A673 (cell line): Measurements from ENCODE around the gene APOBEC3B. TPM values are rescaled to one million over a fixed set of nuclear protein-coding genes. Genes with fewer than 3 reads are reported as not detected.
"Not testable (repeated sequence)": the region's sequence is repeated elsewhere in the genome, so short reads cannot be mapped to it uniquely, and the experiment has no call there.

ENCODE experiments used
- BruUV-seq: library from RNA; stranded (reverse); fragments of 400-500 nt; replicated peaks from 2 replicates; lab custom pipeline; 2021; lab: Mats Ljungman, UMichigan
- CTCF ChIA-PET: fragments of 300-600 bp; sonication (Branson Sonifier 250); formaldehyde crosslinking; loops from one replicate; lab custom pipeline; 2022; ENCODE audit warnings: antibody characterized with exemption; lab: Charles Lee
- POLR2A ChIA-PET: fragments of 300-600 bp; sonication (Branson Sonifier 250); formaldehyde crosslinking; loops from one replicate; lab custom pipeline; 2022; ENCODE audit warnings: antibody characterized with exemption; ENCODE audit not compliant: low non-redundant PET; lab: Charles Lee
- DNase-seq: peaks from one replicate; pipeline ENCODE4 v3.0.0-alpha.2; 2015; ENCODE audit warnings: low spot score
- H3K27ac ChIP-seq: fragments of 200-600 bp; sonication (generic); 2 replicates; pipeline ENCODE4 v1.5.1; 2016; ENCODE audit warnings: mixed run types, low read depth, mild to moderate bottlenecking, mixed read lengths, antibody characterized with exemption, low read length; ENCODE audit not compliant: poor library complexity, severe bottlenecking
- H3K27me3 ChIP-seq: fragments of 200-600 bp; sonication (generic); replicated peaks from 2 replicates; pipeline ENCODE4 v1.6.1; 2017; ENCODE audit warnings: mixed run types, low read depth, mild to moderate bottlenecking, mixed read lengths, antibody characterized with exemption, low read length; ENCODE audit not compliant: insufficient read depth, poor library complexity
- H3K36me3 ChIP-seq: fragments of 200-600 bp; sonication (generic); 2 replicates; pipeline ENCODE4 v1.6.1; 2016; ENCODE audit warnings: mixed run types, mild to moderate bottlenecking, mixed read lengths, antibody characterized with exemption, low read length; ENCODE audit not compliant: insufficient read depth, poor library complexity, severe bottlenecking
- H3K4me1 ChIP-seq: fragments of 200-600 bp; sonication (generic); 2 replicates; pipeline ENCODE4 v1.6.1; 2017; ENCODE audit warnings: mixed run types, mild to moderate bottlenecking, mixed read lengths, antibody characterized with exemption, low read length; ENCODE audit not compliant: insufficient read depth, poor library complexity, severe bottlenecking
- H3K4me3 ChIP-seq: fragments of 200-600 bp; sonication (generic); 2 replicates; pipeline ENCODE4 v1.5.1; 2016; ENCODE audit warnings: low read depth, mixed run types, mild to moderate bottlenecking, mixed read lengths, low read length; ENCODE audit not compliant: poor library complexity, severe bottlenecking
- H3K9me3 ChIP-seq: fragments of 200-600 bp; sonication (generic); 2 replicates; pipeline ENCODE4 v1.6.1; 2016; ENCODE audit warnings: mixed run types, low read depth, mild to moderate bottlenecking, mixed read lengths, antibody characterized with exemption, low read length; ENCODE audit not compliant: poor library complexity, severe bottlenecking
- CTCF ChIP-seq: fragments of 300-800, 200-600 bp; sonication (generic); conservative IDR thresholded peaks from 2 replicates; pipeline ENCODE4 v1.5.1; 2017; ENCODE audit warnings: low read depth, mild to moderate bottlenecking, antibody characterized with exemption, low read length, moderate library complexity, mixed read lengths
- EZH2 ChIP-seq: fragments of 200-600 bp; sonication (generic); IDR thresholded peaks from 2 replicates; pipeline ENCODE4 v1.6.1; 2017; ENCODE audit warnings: borderline replicate concordance, low read depth, mild to moderate bottlenecking, mixed read lengths, antibody characterized with exemption, low read length; ENCODE audit not compliant: poor library complexity, severe bottlenecking
- intact Hi-C: fragments of 100-400 bp; cut with micrococcal nuclease; formaldehyde crosslinking; loops from one replicate; pipeline ENCODE4 v1.10.0; 2022; ENCODE audit not compliant: unreplicated experiment
- total RNA-seq: library from RNA; stranded (reverse); gene quantifications from 2 replicates; pipeline ENCODE4 v1.2.3, GENCODE V29; 2021

The APOBEC3B gene
- total RNA-seq, 1 experiment from 2014 or later = 6.4 TPM

GRCh38 chr22:39007177-39007576, 25.0 kb downstream of the APOBEC3B start:
- H3K36me3 ChIP-seq = no peaks in the 10 kb centered on the region
- CTCF ChIA-PET = no interaction called here
- intact Hi-C loops = loop anchor here (5.0 to 10.0 kb wide), 2 partner anchors 110 to 308 kb away; partner anchors contain the start of gene RPL3
- BruUV-seq = no TSS peak
- no peak overlapping the region for H3K27ac ChIP-seq
- POLR2A ChIA-PET = no interaction called here
- H3K4me3 ChIP-seq = no peak overlapping the region
- H3K27me3 ChIP-seq = no peaks in the 10 kb centered on the region
- peaks cover 7% of the 10 kb centered on the region for H3K4me1 ChIP-seq
- no peaks in the 10 kb centered on the region for H3K9me3 ChIP-seq
- TF ChIP-seq EZH2 = no peak
- TF ChIP-seq CTCF = no peak
- DNase-seq = no peak

GRCh38 chr22:39008271-39008850, 26.2 kb downstream of the APOBEC3B start:
- CTCF ChIA-PET, H3K27me3 ChIP-seq, H3K4me1 ChIP-seq, H3K27ac ChIP-seq, DNase-seq, POLR2A ChIA-PET, H3K36me3 ChIP-seq, BruUV-seq, H3K9me3 ChIP-seq, H3K4me3 ChIP-seq: not testable (repeated sequence)
- intact Hi-C loops = loop anchor here (5.0 to 10.0 kb wide), 2 partner anchors 109 to 306 kb away; partner anchors contain the start of gene RPL3

- Histone ChIP-seq H3K27ac (no peak overlapping the region), H3K27me3 (no peaks in the 10 kb centered on the region), H3K4me3 (no peak overlapping the region), H3K36me3 (no peaks in the 10 kb centered on the region), H3K9me3 (no peaks in the 10 kb centered on the region), H3K4me1 (peaks cover 12% of the 10 kb centered on the region)
- intact Hi-C loops = no loop called here
- CTCF ChIA-PET = no interaction called here
- no TSS peak for BruUV-seq
- no peak for DNase-seq
- TF ChIP-seq EZH2 (no peak), CTCF (no peak)
- POLR2A ChIA-PET = no interaction called here
Observed at GRCh38 chr22:39010946-39011345, 28.8 kb downstream of the APOBEC3B start.
